Osteocyte (in vitro differentiated cells): Measurements from ENCODE around the gene SLC22A23. TPM values are rescaled to one million over a fixed set of nuclear protein-coding genes. Genes with fewer than 3 reads are reported as not detected.

Source experiments
- DNase-seq: peaks from one replicate; pipeline ENCODE4 v3.0.0; 2021; ENCODE audit warnings: mixed read lengths; ENCODE audit not compliant: unreplicated experiment; ENCODE audit errors: extremely low spot score
- H3K27ac Mint-ChIP-seq: one replicate; pipeline ENCODE4 v1.8.0; 2021; ENCODE audit warnings: mild to moderate bottlenecking, mixed read lengths; ENCODE audit not compliant: unreplicated experiment
- H3K27me3 Mint-ChIP-seq: one replicate; pipeline ENCODE4 v1.8.0; 2021; ENCODE audit warnings: mixed read lengths; ENCODE audit not compliant: unreplicated experiment
- H3K36me3 Mint-ChIP-seq: one replicate; pipeline ENCODE4 v1.8.0; 2021; ENCODE audit warnings: mixed read lengths; ENCODE audit not compliant: unreplicated experiment
- H3K4me1 Mint-ChIP-seq: one replicate; pipeline ENCODE4 v1.8.0; 2021; ENCODE audit warnings: mixed read lengths; ENCODE audit not compliant: unreplicated experiment
- H3K4me3 Mint-ChIP-seq: one replicate; pipeline ENCODE4 v1.8.0; 2021; ENCODE audit warnings: mild to moderate bottlenecking, moderate library complexity, mixed read lengths; ENCODE audit not compliant: unreplicated experiment
- H3K9me3 Mint-ChIP-seq: one replicate; pipeline ENCODE4 v1.8.0; 2021; ENCODE audit warnings: mixed read lengths; ENCODE audit not compliant: unreplicated experiment
- total RNA-seq: library from RNA; stranded (reverse); gene quantifications from 2 replicates; pipeline ENCODE4 v1.2.1, GENCODE V29; 2021
- TF ChIP-seq, protein P1 (sequence below): fragments of 200-600 bp; sonication (generic); IDR thresholded peaks from 2 replicates; pipeline ENCODE4 v1.5.0; 2021; ENCODE audit warnings: antibody characterized with exemption, mild to moderate bottlenecking, moderate library complexity

SLC22A23 gene
- total RNA-seq, 1 donor from 2014 or later = 10.4 TPM

DNA sequence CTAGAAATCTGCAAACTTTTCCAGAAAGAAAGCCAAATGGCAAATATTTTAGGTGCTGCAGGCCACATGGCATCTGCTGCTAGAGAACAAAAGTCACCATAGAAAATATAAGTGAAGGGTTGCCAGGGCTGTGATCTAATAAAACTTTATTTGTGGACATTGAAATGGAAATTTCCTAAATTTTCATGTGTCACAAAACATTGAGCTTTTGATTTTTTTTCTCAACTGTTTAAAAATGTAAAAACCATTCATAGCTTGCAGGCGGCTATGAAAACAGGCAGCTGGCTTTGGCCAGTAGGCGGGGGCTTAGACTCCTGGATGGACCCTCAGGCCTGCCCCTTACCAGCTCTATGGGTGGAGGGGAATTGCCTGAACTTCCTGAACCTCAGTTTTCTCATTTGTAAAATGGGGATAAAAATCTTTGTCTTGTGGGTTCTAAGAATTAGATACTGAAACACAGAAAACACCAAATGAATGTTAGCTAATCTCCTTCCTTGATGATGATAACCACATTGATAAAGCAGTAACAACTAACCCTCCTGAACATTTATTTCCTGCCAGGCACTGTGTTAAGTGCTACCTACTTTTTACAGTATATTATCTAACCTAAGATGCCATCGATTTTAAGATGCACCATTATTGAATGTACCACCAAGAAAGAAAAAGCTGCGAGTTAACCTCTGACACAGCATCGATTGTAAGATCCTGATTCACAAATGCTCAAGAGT is 85.5 kb downstream of the SLC22A23 start:
- TF ChIP-seq, protein P1, sequence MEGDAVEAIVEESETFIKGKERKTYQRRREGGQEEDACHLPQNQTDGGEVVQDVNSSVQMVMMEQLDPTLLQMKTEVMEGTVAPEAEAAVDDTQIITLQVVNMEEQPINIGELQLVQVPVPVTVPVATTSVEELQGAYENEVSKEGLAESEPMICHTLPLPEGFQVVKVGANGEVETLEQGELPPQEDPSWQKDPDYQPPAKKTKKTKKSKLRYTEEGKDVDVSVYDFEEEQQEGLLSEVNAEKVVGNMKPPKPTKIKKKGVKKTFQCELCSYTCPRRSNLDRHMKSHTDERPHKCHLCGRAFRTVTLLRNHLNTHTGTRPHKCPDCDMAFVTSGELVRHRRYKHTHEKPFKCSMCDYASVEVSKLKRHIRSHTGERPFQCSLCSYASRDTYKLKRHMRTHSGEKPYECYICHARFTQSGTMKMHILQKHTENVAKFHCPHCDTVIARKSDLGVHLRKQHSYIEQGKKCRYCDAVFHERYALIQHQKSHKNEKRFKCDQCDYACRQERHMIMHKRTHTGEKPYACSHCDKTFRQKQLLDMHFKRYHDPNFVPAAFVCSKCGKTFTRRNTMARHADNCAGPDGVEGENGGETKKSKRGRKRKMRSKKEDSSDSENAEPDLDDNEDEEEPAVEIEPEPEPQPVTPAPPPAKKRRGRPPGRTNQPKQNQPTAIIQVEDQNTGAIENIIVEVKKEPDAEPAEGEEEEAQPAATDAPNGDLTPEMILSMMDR = no peak
- Mint-ChIP-seq H3K36me3 (no peaks in the 10 kb centered on the region), H3K4me1 (no peaks in the 10 kb centered on the region), H3K9me3 (no peaks in the 10 kb centered on the region), H3K4me3 (no peak overlapping the region), H3K27ac (no peak overlapping the region), H3K27me3 (no peaks in the 10 kb centered on the region)
- DNase-seq = no peak

DNA sequence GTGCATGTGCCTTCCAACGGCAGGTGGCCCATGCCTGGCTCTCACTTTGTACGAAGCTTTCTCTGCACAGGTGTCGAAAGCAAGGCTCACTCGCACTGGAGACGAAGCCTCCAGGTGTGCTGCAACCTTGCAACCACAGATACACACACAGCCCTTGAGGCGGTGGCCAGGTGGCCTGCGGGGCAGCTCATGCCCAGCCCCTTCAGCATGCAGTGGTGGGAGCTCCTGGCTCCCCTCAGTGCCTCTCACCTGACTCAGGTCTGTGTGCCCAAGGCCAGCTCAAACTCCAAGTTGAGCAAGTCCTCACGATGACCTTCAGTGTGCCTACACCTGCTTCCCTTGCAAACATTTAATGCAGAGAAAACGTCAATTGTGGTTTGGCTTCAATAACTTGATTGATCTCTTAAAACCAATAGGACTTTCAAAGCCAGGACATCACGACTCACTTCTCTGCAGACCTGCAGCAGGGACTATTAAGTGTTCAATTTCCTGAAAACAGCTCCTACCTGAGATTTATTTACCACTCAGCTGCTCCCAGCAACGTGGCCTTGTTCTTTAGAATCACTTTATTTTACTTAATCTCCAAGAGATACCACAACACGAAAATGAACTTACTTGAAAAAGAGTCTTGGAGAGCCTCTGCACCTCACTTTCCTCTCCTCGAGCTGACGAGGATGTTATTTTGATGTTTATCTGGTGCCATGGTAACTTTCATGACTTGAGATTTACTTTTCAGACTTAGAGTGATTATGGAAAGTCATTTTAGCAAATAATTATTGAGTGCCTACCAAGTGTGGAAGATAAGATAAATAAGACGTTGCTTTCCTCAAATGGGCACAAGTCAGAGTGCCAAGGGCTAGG is 86.3 kb downstream of the SLC22A23 start:
- Mint-ChIP-seq H3K36me3 (no peaks in the 10 kb centered on the region), H3K9me3 (no peaks in the 10 kb centered on the region), H3K27ac (no peak overlapping the region), H3K4me3 (no peak overlapping the region), H3K27me3 (no peaks in the 10 kb centered on the region), H3K4me1 (no peaks in the 10 kb centered on the region)
- TF ChIP-seq, protein P1 = no peak
- no peak for DNase-seq

DNA sequence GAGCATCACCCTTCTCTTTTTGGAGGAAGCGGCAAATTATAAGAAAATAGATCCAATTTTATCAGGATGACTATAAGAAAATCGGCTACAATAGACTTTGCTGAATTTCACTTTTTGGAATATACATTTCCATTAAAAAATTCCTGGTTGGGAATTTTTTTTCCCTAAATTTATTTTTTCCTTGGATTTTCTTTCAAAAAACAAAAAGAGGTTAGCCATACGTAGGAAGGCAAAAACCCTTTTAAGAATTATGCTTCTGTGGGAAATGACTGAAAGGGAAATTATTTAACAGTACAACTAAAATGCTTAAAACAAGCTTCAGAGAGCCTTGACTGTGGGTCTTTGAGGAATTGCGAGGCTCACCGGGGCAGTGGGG is 86.9 kb downstream of the SLC22A23 start:
- Mint-ChIP-seq H3K4me1 (no peaks in the 10 kb centered on the region), H3K4me3 (no peak overlapping the region), H3K27ac (no peak overlapping the region), H3K9me3 (no peaks in the 10 kb centered on the region), H3K27me3 (no peaks in the 10 kb centered on the region), H3K36me3 (no peaks in the 10 kb centered on the region)
- no peak for DNase-seq
- TF ChIP-seq, protein P1 = no peak

DNA sequence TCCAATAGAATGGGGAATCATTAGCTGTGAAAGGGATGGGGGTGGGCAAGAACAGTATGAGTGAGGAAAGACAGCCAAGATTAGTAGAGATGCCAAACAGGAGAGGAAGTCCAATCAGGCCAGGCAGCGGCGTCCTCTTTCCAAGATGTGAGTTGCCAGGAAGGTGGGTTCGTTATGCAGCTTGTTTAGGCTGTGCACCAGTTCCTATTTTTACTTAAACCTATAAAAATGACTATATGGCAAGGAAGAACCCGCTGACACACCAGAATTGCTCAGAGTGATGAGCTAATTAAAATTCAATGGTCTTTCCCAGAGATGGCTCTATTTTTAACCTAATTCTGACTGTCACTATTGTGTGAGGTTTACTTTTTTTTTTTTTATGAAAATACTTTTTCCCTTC is 88.2 kb downstream of the SLC22A23 start:
- TF ChIP-seq, protein P1 = no peak
- H3K4me3 Mint-ChIP-seq = no peak overlapping the region
- peaks cover 2% of the 10 kb centered on the region for H3K4me1 Mint-ChIP-seq
- H3K36me3 Mint-ChIP-seq = no peaks in the 10 kb centered on the region
- H3K27ac Mint-ChIP-seq = no peak overlapping the region
- DNase-seq = no peak
- no peaks in the 10 kb centered on the region for H3K9me3 Mint-ChIP-seq
- no peaks in the 10 kb centered on the region for H3K27me3 Mint-ChIP-seq

DNA sequence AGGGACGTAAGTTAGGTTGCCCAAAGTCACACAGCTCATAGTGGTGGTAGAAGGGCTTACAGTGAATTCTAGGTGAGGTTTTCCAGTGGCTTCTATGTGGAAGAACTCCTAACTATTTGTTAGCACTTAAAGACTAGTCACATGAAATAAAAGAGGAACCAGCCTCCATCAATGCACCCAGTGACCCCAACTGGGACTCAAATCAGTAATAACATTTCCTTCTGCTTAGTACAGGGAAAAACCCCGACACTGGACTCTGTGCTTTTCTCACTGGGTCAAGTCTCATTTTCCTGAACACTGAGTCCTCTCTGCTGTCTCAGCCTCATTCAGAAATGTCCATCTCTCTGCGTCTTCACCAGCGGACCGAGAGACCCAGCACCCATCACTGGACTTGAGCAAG is 89.2 kb downstream of the SLC22A23 start:
- DNase-seq = no peak
- H3K9me3 Mint-ChIP-seq = no peaks in the 10 kb centered on the region
- no peaks in the 10 kb centered on the region for H3K36me3 Mint-ChIP-seq
- H3K27me3 Mint-ChIP-seq = no peaks in the 10 kb centered on the region
- no peak overlapping the region for H3K27ac Mint-ChIP-seq
- no peak overlapping the region for H3K4me3 Mint-ChIP-seq
- H3K4me1 Mint-ChIP-seq = peaks cover 4% of the 10 kb centered on the region
- TF ChIP-seq, protein P1 = no peak
